NCI-H1694 treated with DMSO at 0.1 percent for 48 hours (cell line): ENCODE results near the gene INPP5E.

Experiments
- DNase-seq: peaks from one replicate; lab custom pipeline; 2025; lab: John Stamatoyannopoulos, UW

The INPP5E gene

DNA sequence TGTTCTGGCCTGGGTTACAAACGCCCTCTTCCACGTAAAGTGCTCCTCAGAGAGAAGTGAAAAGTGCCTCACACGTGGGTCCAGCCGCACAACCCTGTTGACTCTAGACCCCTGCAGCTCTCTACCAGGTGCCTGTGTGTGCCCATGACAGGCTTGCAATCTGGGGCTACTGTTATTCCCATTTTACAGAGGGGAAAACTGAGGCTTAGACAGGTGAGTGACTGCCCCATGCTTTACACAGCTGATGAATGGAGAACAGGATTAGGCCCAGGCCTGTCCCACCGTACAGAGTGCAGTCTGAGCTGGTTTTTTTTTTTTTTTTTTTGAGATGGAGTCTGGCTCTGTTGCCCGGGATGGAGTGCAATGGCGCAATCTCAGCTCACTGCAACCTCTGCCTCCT is 6.2 kb upstream of the INPP5E start:
- DNase-seq, result no peak

- DNase-seq, result no peak
Measured at GRCh38 chr9:136444102-136444501, 4.5 kb upstream of the INPP5E start.

DNA sequence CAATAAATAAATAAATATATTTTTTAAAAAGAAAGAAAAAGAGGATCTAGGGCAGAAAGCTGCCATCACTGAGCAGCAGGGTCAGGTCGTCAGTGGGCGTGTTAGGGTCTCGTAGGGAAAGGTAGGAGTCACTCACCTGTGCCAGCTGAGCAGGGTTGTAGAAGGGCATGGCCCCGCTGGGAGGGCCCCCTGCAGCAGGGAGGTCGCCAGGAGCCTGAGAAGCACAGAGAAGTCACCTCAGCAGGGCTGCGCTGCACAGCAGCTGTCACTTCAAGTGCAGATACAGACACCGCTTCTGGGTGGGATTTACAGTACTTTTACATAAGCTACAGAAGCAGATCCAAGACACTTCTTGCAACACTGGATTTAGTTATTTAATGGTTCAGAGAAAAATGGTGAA is 4.0 kb upstream of the INPP5E start:
- DNase-seq, result no peak

DNA sequence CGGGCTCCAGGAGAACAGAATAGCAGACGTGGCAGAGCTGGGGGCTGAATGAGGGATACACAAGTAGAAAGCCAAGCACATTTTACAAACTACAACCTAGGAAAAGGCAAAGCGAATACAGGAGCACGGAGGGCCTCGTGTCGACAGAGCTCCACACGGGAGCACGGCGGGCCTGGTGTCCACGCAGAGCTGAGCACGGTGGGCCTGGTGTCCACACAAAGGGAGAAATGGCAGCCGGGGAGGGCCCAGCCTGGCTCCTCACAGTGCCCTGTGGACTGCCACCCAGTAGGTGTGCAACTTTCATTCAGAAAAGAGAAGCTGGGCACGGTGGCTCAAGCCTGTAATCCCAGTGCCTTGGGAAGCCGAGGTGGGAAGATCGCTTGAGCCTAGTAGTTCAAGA is 3.4 kb upstream of the INPP5E start:
- no peak for DNase-seq

DNA sequence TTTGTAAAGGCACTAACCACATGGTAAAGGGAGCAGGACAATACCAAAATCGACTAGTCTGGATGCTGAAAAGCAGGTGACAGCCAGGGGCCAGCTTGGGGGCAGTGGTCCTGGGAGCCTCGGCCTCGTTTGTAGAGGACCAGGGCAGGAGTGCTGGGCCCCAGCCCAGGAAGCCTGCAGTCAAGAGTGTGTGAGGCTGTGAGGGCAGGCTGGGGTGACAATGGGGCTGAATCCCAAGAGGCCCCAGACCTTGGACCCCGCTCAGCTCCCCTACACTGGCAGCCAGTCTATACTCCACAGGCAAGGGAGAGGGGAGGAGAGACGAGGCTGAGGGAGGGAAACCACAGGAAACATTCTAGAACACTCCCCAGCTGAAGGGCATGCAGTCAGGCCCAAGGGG is 2.6 kb upstream of the INPP5E start:
- DNase-seq, result no peak

GRCh38 chr9:136441681-136442245 is 2.1 kb upstream of the INPP5E start:
- no peak for DNase-seq

DNA sequence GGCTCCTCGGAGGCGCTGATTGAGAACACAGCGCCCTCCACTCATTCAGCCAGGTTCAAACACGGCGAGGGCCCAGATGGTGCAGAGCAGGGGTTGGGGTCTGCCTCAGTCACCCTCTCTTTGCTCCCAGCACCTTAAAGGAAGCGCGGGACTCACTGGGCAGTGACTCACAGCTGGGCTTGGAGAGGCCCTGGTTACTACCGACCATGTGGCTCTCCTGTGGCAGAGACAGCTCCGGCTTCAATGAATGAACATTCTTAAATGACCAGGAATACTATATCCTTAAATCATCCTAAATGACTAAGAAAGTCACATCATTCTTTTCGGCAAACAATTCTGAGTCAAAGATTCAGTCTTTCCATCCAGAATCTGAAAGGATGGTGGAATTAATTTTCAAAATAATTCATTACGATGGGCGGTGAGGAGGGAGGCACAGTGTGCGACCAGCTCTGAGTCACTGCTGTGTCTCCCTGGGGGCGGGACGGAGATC is 1.6 kb upstream of the INPP5E start:
- DNase-seq, result no peak

- DNase-seq, result no peak
Measured at GRCh38 chr9:136438548-136439480, 831 bp downstream of the INPP5E start.

GRCh38 chr9:136437839-136438547 is 1.7 kb downstream of the INPP5E start:
- DNase-seq, result no peak

DNA sequence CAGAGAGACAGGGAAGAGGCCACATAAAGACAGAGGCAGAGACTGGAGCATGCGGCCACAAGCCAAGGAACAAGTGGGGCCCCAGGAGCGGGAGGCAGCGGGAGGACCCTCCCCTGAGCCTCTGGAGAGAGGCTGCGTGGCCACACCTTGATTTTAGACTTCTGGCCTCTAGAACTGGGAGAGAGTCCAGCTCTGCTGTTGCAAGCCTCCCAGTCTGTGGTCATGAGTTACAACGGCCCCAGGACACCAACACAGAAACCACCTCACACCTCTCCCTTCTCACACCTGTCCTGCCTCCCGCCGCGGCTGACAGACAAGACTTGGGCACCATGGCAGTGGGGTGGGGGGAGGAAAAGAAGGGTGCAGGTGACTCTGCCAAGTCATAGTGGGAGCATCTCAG is 2.2 kb downstream of the INPP5E start:
- DNase-seq, result no peak

- DNase-seq, result no peak
Measured at GRCh38 chr9:136436055-136436634, 3.5 kb downstream of the INPP5E start.

DNA sequence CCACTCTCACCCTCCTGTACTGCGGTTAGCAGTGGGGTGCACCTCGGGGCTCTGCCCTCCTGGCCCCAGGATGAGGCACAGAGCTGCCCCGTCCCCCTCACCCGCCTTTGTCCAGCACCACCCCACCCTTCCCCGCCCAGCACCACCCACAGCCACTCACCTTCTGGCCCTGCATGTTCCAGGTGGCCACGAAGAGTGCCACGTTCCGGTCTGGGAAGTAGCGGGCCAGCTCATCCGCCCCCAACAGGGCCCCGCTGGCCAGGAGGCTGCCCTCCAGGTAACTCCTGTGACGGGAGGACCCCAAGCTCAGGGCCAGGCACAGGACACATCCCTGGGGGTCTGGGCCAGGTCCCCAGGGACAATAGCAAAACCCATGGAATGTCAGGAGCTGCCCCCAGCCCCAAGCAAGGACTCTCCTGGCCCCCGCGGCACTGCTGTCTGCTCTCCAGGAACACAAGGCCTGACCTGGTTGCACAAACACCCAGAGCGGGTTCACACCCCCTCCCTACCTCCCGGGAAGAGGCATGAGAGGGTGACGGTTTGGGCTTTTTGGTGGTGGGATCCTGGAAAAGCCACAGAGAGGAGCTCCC is 5.0 kb downstream of the INPP5E start:
- no peak for DNase-seq

DNA sequence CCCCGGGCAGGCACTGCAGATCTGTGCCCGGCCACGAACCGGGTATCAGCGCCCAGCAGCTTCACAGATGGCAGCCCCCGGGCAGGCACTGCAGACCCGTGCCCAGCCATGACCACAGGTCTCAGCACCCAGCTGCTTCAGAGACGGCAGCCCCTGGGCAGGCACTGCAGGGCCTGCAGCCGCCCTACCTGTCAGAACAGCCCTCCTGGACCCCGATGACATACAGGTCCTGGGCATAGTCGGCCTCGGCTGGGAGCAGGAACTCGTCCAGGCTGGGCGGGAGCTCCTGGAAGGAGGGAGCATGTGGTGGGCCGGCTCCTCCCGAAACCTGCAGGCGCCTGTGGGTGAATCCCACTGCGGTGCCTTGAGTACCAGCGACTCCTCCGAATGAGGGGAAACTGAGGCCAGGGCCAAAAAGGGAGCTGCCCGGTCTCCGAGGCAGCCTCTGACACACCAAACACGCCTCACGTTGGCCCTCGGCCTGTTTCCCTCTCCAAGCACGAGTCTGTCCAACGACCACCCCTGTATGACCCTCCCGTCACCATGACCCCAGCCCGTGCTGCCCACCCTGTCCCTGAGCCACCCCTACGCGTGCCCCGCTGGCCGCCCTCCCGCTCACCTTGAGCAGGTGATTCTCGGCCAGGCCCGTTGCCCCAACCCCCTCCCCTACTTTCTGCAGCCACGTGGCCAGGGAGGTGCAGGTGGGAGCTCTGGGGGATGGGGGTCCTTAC is 5.6 kb downstream of the INPP5E start:
- no peak for DNase-seq

GRCh38 chr9:136433043-136433715 is 6.5 kb downstream of the INPP5E start:
- no peak for DNase-seq

- no peak for DNase-seq
Measured at GRCh38 chr9:136432591-136432990, 7.1 kb downstream of the INPP5E start.

GRCh38 chr9:136431782-136432350 is 7.8 kb downstream of the INPP5E start:
- DNase-seq, result no peak

- no peak for DNase-seq
Measured at GRCh38 chr9:136430588-136431234, 8.9 kb downstream of the INPP5E start.

DNA sequence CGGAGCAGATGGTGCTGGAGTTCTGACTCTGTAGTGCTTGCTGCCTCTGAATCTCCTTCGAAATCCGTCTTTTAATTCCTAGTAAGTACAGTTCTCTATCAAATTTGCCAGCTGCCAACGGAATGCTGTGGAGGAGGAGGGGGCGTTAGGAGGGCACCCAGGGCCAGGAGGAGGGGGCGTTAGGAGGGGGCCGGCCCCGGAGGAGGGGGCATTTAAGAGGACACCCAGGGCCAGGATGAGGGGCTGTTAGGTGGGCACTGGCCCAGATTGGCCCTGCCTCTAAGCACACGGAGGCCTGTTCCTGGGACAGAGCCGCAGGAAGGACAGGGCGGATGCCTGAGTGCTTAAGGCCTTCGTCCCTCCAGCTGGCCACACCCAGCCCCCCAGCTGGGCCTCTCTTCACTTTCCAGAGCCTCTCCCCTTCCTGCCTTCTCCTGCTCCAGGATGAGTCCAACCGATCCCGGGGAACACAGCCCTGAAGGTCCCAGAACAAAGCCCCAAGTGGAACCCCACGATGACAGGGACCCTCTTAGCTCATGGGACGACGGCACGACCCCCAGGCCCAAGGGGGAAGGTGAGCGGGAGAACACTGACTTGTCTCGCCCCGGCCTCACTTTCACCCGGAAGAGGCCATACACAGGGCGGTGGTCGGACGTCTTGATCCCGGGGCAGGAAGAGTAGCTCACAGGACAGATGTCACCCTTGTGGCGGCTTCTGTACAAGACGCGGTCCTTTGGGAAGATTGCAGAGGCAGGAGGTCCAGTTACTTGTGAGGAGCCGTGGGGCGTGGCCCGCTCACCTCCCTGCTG is 9.8 kb downstream of the INPP5E start:
- DNase-seq, result no peak

- no peak for DNase-seq
Measured at GRCh38 chr9:136429075-136429628, 10.5 kb downstream of the INPP5E start.
